22Rv1 (cell line): ENCODE results near the gene EMCN.
A peak's percentile ranks its signal among the peaks of the same experiment; 100 is the strongest.

Source experiments
- H3K27ac ChIP-seq: fragments of 450-650 bp; 2 replicates; pipeline ENCODE4 v1.5.1; 2017
- CTCF ChIP-seq: fragments of 450-650 bp; IDR thresholded peaks from 2 replicates; pipeline ENCODE4 v1.5.1; 2017; ENCODE audit warnings: mild to moderate bottlenecking
- ZFX ChIP-seq: fragments of 450-650 bp; IDR thresholded peaks from 2 replicates; pipeline ENCODE4 v1.6.1; 2017; ENCODE audit warnings: antibody characterized with exemption, borderline replicate concordance

EMCN gene

GRCh38 chr4:100428051-100428450 is 89.8 kb downstream of the EMCN start:
- H3K27ac ChIP-seq, result no peak overlapping the region
- no peak for TF ChIP-seq ZFX
- no peak for TF ChIP-seq CTCF

GRCh38 chr4:100424376-100424775 is 93.4 kb downstream of the EMCN start:
- no peak for TF ChIP-seq ZFX
- no peak for TF ChIP-seq CTCF

GRCh38 chr4:100422894-100423293 is 94.9 kb downstream of the EMCN start:
- peak overlapping the region; percentile 67 for H3K27ac ChIP-seq
- TF ChIP-seq CTCF (no peak), ZFX (no peak)

More at GRCh38 chr4:100424376-100424775, 93.4 kb downstream of the EMCN start:
- no peak overlapping the region for H3K27ac ChIP-seq

GRCh38 chr4:100421361-100421978 is 96.4 kb downstream of the EMCN start:
- TF ChIP-seq ZFX (no peak), CTCF (peak; percentile 81)
- peak overlapping the region; percentile 67 for H3K27ac ChIP-seq

- TF ChIP-seq ZFX, result no peak
- TF ChIP-seq CTCF, result no peak
- peak overlapping the region; percentile 67 for H3K27ac ChIP-seq
Observed at GRCh38 chr4:100420571-100420970, 97.3 kb downstream of the EMCN start.

GRCh38 chr4:100417565-100417964 is 100.3 kb downstream of the EMCN start:
- no peak for TF ChIP-seq CTCF
- no peak for TF ChIP-seq ZFX
- no peak overlapping the region for H3K27ac ChIP-seq

GRCh38 chr4:100414016-100414790 is 103.6 kb downstream of the EMCN start:
- TF ChIP-seq ZFX, result no peak
- no peak for TF ChIP-seq CTCF
- H3K27ac ChIP-seq, result no peak overlapping the region
